AG09309 (cell line): Measurements from ENCODE around the gene ITIH1.

Experiments
- DNase-seq: peaks from one replicate; pipeline ENCODE4 v3.0.0-alpha.2; 2010; ENCODE audit warnings: low read depth
- H3K4me3 ChIP-seq: 2 replicates; pipeline ENCODE4 v1.5.1; 2011; ENCODE audit warnings: mild to moderate bottlenecking, low read depth, low read length, moderate library complexity; ENCODE audit not compliant: control insufficient read depth
- CTCF ChIP-seq: IDR thresholded peaks from 2 replicates; pipeline ENCODE4 v1.5.1; 2011; ENCODE audit warnings: mild to moderate bottlenecking, low read depth, low read length, inconsistent platforms; ENCODE audit not compliant: insufficient read depth, control insufficient read depth; ENCODE audit errors: missing control alignments

The ITIH1 gene

GRCh38 chr3:52787246-52787645 is 9.8 kb downstream of the ITIH1 start:
- no peak overlapping the region for H3K4me3 ChIP-seq
- no peak for TF ChIP-seq CTCF
- DNase-seq, result no peak

- no peak for TF ChIP-seq CTCF
Measured at GRCh38 chr3:52787672-52788625, 10.6 kb downstream of the ITIH1 start.

GRCh38 chr3:52788890-52789745 is 11.7 kb downstream of the ITIH1 start:
- no peak for DNase-seq
- no peak overlapping the region for H3K4me3 ChIP-seq
- no peak for TF ChIP-seq CTCF

More at GRCh38 chr3:52787672-52788625, 10.6 kb downstream of the ITIH1 start:
- no peak overlapping the region for H3K4me3 ChIP-seq
- no peak for DNase-seq

- no peak for TF ChIP-seq CTCF
- H3K4me3 ChIP-seq, result no peak overlapping the region
Measured at GRCh38 chr3:52789746-52790040, 12.3 kb downstream of the ITIH1 start.

GRCh38 chr3:52790337-52790736 is 12.9 kb downstream of the ITIH1 start:
- no peak for DNase-seq
- no peak overlapping the region for H3K4me3 ChIP-seq
- TF ChIP-seq CTCF, result no peak

More at GRCh38 chr3:52789746-52790040, 12.3 kb downstream of the ITIH1 start:
- no peak for DNase-seq

- no peak overlapping the region for H3K4me3 ChIP-seq
- DNase-seq, result no peak
- no peak for TF ChIP-seq CTCF
Measured at GRCh38 chr3:52790741-52791140, 13.3 kb downstream of the ITIH1 start.
